A673 (cell line): ENCODE measurements around the gene TEX22.

Source experiments
- EZH2 ChIP-seq: fragments of 200-600 bp; sonication (generic); IDR thresholded peaks from 2 replicates; pipeline ENCODE4 v1.6.1; 2017; ENCODE audit warnings: borderline replicate concordance, low read depth, mild to moderate bottlenecking, mixed read lengths, antibody characterized with exemption, low read length; ENCODE audit not compliant: poor library complexity, severe bottlenecking
- TF ChIP-seq, protein P1 (sequence below): fragments of 300-800, 200-600 bp; sonication (generic); conservative IDR thresholded peaks from 2 replicates; pipeline ENCODE4 v1.5.1; 2017; ENCODE audit warnings: low read depth, mild to moderate bottlenecking, antibody characterized with exemption, low read length, moderate library complexity, mixed read lengths

DNA sequence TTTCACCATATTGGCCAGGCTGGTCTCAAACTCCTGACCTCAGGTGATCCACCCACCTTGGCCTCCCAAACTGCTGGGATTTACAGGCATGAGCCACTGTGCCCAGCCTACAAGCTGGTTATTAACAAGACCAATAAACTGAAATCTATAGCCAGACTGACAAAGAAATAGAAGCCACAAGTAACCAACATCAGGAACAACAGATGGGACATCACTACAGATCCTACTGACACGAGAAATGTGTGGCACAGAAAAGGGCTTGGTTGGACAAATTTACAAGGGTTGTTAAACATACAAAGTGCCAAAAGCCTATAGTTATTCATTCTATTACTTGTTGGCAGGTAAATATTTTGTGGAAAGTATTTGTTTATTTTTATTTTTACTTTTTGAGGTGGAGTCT is 32.9 kb downstream of the TEX22 start:
- TF ChIP-seq, protein P1, sequence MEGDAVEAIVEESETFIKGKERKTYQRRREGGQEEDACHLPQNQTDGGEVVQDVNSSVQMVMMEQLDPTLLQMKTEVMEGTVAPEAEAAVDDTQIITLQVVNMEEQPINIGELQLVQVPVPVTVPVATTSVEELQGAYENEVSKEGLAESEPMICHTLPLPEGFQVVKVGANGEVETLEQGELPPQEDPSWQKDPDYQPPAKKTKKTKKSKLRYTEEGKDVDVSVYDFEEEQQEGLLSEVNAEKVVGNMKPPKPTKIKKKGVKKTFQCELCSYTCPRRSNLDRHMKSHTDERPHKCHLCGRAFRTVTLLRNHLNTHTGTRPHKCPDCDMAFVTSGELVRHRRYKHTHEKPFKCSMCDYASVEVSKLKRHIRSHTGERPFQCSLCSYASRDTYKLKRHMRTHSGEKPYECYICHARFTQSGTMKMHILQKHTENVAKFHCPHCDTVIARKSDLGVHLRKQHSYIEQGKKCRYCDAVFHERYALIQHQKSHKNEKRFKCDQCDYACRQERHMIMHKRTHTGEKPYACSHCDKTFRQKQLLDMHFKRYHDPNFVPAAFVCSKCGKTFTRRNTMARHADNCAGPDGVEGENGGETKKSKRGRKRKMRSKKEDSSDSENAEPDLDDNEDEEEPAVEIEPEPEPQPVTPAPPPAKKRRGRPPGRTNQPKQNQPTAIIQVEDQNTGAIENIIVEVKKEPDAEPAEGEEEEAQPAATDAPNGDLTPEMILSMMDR = no peak
- TF ChIP-seq EZH2 = no peak
